IMR-90 (cell line): ENCODE measurements around the gene CGRRF1.

Experiments used
- BHLHE40 ChIP-seq: fragments of 150-350 bp; IDR thresholded peaks from 2 replicates; pipeline ENCODE4 v1.6.1; 2016; ENCODE audit warnings: mild to moderate bottlenecking, low read depth, low read length
- CEBPB ChIP-seq: IDR thresholded peaks from 2 replicates; pipeline ENCODE4 v1.6.1; 2012; ENCODE audit warnings: low read depth, low read length, improper control_type of control experiment
- FOS ChIP-seq: fragments of 150-350 bp; IDR thresholded peaks from 2 replicates; pipeline ENCODE4 v1.6.1; 2016; ENCODE audit warnings: low read depth, low read length
- MAZ ChIP-seq: IDR thresholded peaks from 2 replicates; pipeline ENCODE4 v1.6.1; 2012; ENCODE audit warnings: low read depth, mild to moderate bottlenecking, low read length, improper control_type of control experiment, moderate library complexity, borderline replicate concordance
- NFE2L2 ChIP-seq: fragments of 150-350 bp; IDR thresholded peaks from 2 replicates; pipeline ENCODE4 v1.6.1; 2016; ENCODE audit warnings: low read depth, mild to moderate bottlenecking, low read length
- POLR2A ChIP-seq: IDR thresholded peaks from 2 replicates; pipeline ENCODE4 v1.6.1; 2012; ENCODE audit warnings: mild to moderate bottlenecking, low read depth, low read length
- RFX5 ChIP-seq: IDR thresholded peaks from 2 replicates; pipeline ENCODE4 v1.8.0; 2012; ENCODE audit warnings: low read depth, mild to moderate bottlenecking, low read length, moderate library complexity
- SMC3 ChIP-seq: fragments of 150-350 bp; IDR thresholded peaks from 2 replicates; pipeline ENCODE4 v1.6.1; 2016; ENCODE audit warnings: low read depth, mild to moderate bottlenecking, antibody characterized with exemption, low read length, moderate library complexity
- TF ChIP-seq, protein P1 (sequence below): conservative IDR thresholded peaks from 2 replicates; pipeline ENCODE4 v1.5.1; 2012; ENCODE audit warnings: mild to moderate bottlenecking, low read depth, low read length, improper control_type of control experiment
- TF ChIP-seq, protein P2 (sequence below): fragments of 150-350 bp; IDR thresholded peaks from 2 replicates; pipeline ENCODE4 v1.6.1; 2017; ENCODE audit warnings: mild to moderate bottlenecking, antibody characterized with exemption, low read length, low read depth
- TF ChIP-seq, protein P3 (sequence below): fragments of 150-350 bp; IDR thresholded peaks from 2 replicates; pipeline ENCODE4 v1.6.1; 2016; ENCODE audit warnings: low read depth, mild to moderate bottlenecking, low read length, moderate library complexity, borderline replicate concordance

DNA sequence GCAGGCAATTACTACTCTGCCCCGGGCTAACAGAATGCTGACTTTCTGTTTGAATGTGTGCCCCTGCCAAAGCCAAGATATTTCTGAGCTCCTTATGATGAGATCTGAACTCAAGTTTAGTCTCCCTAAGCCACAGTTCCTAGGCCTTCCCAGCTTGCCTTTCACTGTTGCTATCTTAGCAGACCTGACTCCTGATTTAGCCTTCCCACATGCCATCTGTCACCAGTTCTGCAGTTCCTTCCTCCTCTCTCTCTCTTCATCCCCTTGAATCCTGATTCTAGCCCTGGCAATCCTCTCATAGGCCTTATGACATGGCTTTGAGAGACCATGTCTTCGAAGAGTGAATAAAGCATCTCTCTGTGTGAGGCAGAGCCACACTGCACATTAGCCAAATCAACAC, 44.7 kb downstream of the CGRRF1 start:
- TF ChIP-seq, protein P1, sequence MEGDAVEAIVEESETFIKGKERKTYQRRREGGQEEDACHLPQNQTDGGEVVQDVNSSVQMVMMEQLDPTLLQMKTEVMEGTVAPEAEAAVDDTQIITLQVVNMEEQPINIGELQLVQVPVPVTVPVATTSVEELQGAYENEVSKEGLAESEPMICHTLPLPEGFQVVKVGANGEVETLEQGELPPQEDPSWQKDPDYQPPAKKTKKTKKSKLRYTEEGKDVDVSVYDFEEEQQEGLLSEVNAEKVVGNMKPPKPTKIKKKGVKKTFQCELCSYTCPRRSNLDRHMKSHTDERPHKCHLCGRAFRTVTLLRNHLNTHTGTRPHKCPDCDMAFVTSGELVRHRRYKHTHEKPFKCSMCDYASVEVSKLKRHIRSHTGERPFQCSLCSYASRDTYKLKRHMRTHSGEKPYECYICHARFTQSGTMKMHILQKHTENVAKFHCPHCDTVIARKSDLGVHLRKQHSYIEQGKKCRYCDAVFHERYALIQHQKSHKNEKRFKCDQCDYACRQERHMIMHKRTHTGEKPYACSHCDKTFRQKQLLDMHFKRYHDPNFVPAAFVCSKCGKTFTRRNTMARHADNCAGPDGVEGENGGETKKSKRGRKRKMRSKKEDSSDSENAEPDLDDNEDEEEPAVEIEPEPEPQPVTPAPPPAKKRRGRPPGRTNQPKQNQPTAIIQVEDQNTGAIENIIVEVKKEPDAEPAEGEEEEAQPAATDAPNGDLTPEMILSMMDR = no peak
- TF ChIP-seq, protein P2, sequence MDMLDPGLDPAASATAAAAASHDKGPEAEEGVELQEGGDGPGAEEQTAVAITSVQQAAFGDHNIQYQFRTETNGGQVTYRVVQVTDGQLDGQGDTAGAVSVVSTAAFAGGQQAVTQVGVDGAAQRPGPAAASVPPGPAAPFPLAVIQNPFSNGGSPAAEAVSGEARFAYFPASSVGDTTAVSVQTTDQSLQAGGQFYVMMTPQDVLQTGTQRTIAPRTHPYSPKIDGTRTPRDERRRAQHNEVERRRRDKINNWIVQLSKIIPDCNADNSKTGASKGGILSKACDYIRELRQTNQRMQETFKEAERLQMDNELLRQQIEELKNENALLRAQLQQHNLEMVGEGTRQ = no peak
- TF ChIP-seq, protein P3, sequence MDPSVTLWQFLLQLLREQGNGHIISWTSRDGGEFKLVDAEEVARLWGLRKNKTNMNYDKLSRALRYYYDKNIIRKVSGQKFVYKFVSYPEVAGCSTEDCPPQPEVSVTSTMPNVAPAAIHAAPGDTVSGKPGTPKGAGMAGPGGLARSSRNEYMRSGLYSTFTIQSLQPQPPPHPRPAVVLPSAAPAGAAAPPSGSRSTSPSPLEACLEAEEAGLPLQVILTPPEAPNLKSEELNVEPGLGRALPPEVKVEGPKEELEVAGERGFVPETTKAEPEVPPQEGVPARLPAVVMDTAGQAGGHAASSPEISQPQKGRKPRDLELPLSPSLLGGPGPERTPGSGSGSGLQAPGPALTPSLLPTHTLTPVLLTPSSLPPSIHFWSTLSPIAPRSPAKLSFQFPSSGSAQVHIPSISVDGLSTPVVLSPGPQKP = no peak
- TF ChIP-seq NFE2L2 (no peak), FOS (no peak), POLR2A (no peak), RFX5 (no peak), SMC3 (no peak), CEBPB (no peak), MAZ (no peak), BHLHE40 (no peak)
